Endothelial cell of umbilical vein (primary cell): ENCODE measurements around the gene EPO. TPM values are rescaled to one million over a fixed set of nuclear protein-coding genes. Genes with fewer than 3 reads are reported as not detected.

Experiments
- BruUV-seq: library from RNA; stranded (reverse); fragments of 400-500 nt; replicated peaks from 2 replicates; lab custom pipeline; 2021; lab: Mats Ljungman, UMichigan
- CTCF ChIA-PET: fragments of 300-600, 350-600 bp; sonication (Branson Sonifier 250); formaldehyde crosslinking; loops from one replicate; lab custom pipeline; 2021; ENCODE audit warnings: antibody characterized with exemption, inconsistent platforms; lab: Charles Lee
- POLR2A ChIA-PET: fragments of 300-600, 350-600 bp; sonication (Branson Sonifier 250); formaldehyde crosslinking; loops from one replicate; lab custom pipeline; 2021; ENCODE audit warnings: antibody characterized with exemption, inconsistent platforms; lab: Charles Lee
- DNase-seq: peaks from one replicate; pipeline ENCODE4 v3.0.0-alpha.2; 2011; ENCODE audit warnings: low read depth, low spot score
- FAIRE-seq: peaks from 2 replicates; lab custom pipeline; 2011; peaks lifted over from hg19 to GRCh38; lab: Jason Lieb, UNC
- H2AFZ ChIP-seq: 2 replicates; pipeline ENCODE4 v1.6.0; 2012; ENCODE audit warnings: low read depth, low read length, control low read depth, inconsistent platforms
- H3K27ac ChIP-seq: 2 replicates; pipeline ENCODE4 v1.5.1; 2011; ENCODE audit warnings: low read depth, mild to moderate bottlenecking, control low read depth, low read length, moderate library complexity; ENCODE audit not compliant: insufficient read depth
- H3K27me3 ChIP-seq, 2 experiments: 2 replicates each; pipeline versions ENCODE4 v1.6.0 to v1.6.1; 2011; ENCODE audit warnings: low read length in 2 of 2, mixed read lengths in 1 of 2; ENCODE audit not compliant: control insufficient read depth in 2 of 2, insufficient read depth in 2 of 2
- H3K36me3 ChIP-seq, 2 experiments: 2 replicates in 1 of 2; 3 replicates in 1 of 2; pipeline ENCODE4 v1.5.1; 2011; ENCODE audit warnings: low read length in 2 of 2, mild to moderate bottlenecking in 1 of 2, moderate library complexity in 1 of 2; ENCODE audit not compliant: control insufficient read depth in 2 of 2, insufficient read depth in 2 of 2; ENCODE audit errors: extremely low read depth in 1 of 2
- H3K4me1 ChIP-seq: 3 replicates; pipeline ENCODE4 v1.5.1; 2011; ENCODE audit warnings: mild to moderate bottlenecking, low read length; ENCODE audit not compliant: control insufficient read depth, insufficient read depth; ENCODE audit errors: extremely low read depth
- H3K4me2 ChIP-seq: 2 replicates; pipeline ENCODE4 v1.6.1; 2011; ENCODE audit warnings: low read length, control low read depth, mixed read lengths; ENCODE audit not compliant: insufficient read depth
- H3K4me3 ChIP-seq, 3 experiments: fragments of 200-600 bp in 1 of 3; sonication (generic), shearing (Covaris generic) in 1 of 3; replicated peaks in 1 of 3; 2 replicates each; pipeline ENCODE4 v1.5.1; 2011 to 2016; ENCODE audit warnings: control low read depth in 3 of 3, low read length in 3 of 3, mild to moderate bottlenecking in 2 of 3, inconsistent platforms in 1 of 3, low read depth in 1 of 3, moderate library complexity in 1 of 3; ENCODE audit not compliant: insufficient read depth in 1 of 3
- H3K79me2 ChIP-seq: 2 replicates; pipeline ENCODE4 v1.6.0; 2012; ENCODE audit warnings: low read length, inconsistent platforms; ENCODE audit not compliant: control insufficient read depth, insufficient read depth
- H3K9ac ChIP-seq: replicated peaks from 2 replicates; pipeline ENCODE3; 2011; ENCODE audit warnings: low read length, control low read depth; ENCODE audit not compliant: insufficient read depth; ENCODE audit errors: extremely low read depth
- H3K9me1 ChIP-seq: replicated peaks from 3 replicates; pipeline ENCODE4 v1.6.0; 2011; ENCODE audit warnings: mild to moderate bottlenecking, low read length; ENCODE audit not compliant: control insufficient read depth, insufficient read depth; ENCODE audit errors: extremely low read depth
- H3K9me3 ChIP-seq: replicated peaks from 2 replicates; pipeline ENCODE4 v1.5.1; 2012; ENCODE audit warnings: low read length, inconsistent platforms; ENCODE audit not compliant: control insufficient read depth, insufficient read depth
- H4K20me1 ChIP-seq: replicated peaks from 2 replicates; pipeline ENCODE3; 2011; ENCODE audit warnings: mild to moderate bottlenecking, low read length; ENCODE audit not compliant: control insufficient read depth, insufficient read depth; ENCODE audit errors: extremely low read depth
- EZH2 ChIP-seq: IDR thresholded peaks from 2 replicates; pipeline ENCODE4 v1.6.1; 2012; ENCODE audit warnings: borderline replicate concordance, low read depth, mild to moderate bottlenecking, moderate library complexity, low read length, inconsistent platforms; ENCODE audit not compliant: severe bottlenecking
- FOS ChIP-seq: IDR thresholded peaks from 2 replicates; pipeline ENCODE4 v1.6.1; 2011; ENCODE audit warnings: mild to moderate bottlenecking, low read length, moderate library complexity, borderline replicate concordance; ENCODE audit not compliant: insufficient read depth
- GATA2 ChIP-seq: IDR thresholded peaks from 2 replicates; pipeline ENCODE4 v1.7.0; 2011; ENCODE audit warnings: low read depth, mild to moderate bottlenecking, moderate library complexity, mixed read lengths, low read length; ENCODE audit not compliant: insufficient read length, insufficient read depth
- JUN ChIP-seq: IDR thresholded peaks from 2 replicates; pipeline ENCODE4 v1.6.1; 2011; ENCODE audit warnings: borderline replicate concordance, low read depth; ENCODE audit not compliant: insufficient read length, insufficient read depth
- MYC ChIP-seq: IDR thresholded peaks from one replicate; pipeline ENCODE4 v1.6.1; 2011; ENCODE audit warnings: mild to moderate bottlenecking, low read depth, low read length
- POLR2A ChIP-seq: IDR thresholded peaks from 2 replicates; pipeline ENCODE4 v1.6.1; 2012; ENCODE audit warnings: low read depth, mild to moderate bottlenecking, control low read depth, low read length
- POLR2AphosphoS5 ChIP-seq: IDR thresholded peaks from 2 replicates; pipeline ENCODE4 v1.6.1; 2012; ENCODE audit warnings: low read depth, mild to moderate bottlenecking, control low read depth, low read length, moderate library complexity; ENCODE audit not compliant: insufficient read depth
- dilution Hi-C: fragments of 300-500 bp; cut with MboI; formaldehyde crosslinking; loops from one replicate; pipeline ENCODE4 v1.15.0; 2019; ENCODE audit warnings: low sequenced_read_pairs; ENCODE audit not compliant: extremely low pct_ligation_motif_present
- intact Hi-C: fragments of 100-400 bp; cut with micrococcal nuclease; formaldehyde crosslinking; loops from one replicate; pipeline ENCODE4 v1.10.0; 2022
- polyA plus RNA-seq, 4 experiments: library from polyadenylated mRNA; depleted of rRNA in 3 of 4; stranded (reverse) in 3 of 4; unstranded in 1 of 4; fragments of >200 nt; gene quantifications; 2 replicates each; pipeline versions ENCODE4 v1.2.1 to v1.2.3, GENCODE V29; 2011 to 2012; ENCODE audit warnings: missing spikeins in 1 of 4
- total RNA-seq: library from RNA; stranded (reverse); gene quantifications from 2 replicates; pipeline ENCODE4 v1.2.3, GENCODE V29; 2021
- TF ChIP-seq, protein P1 (sequence below): IDR thresholded peaks from 2 replicates; pipeline ENCODE4 v1.6.1; 2011; ENCODE audit not compliant: insufficient read depth, insufficient read length
- TF ChIP-seq, protein P2 (sequence below), 2 donors: IDR thresholded peaks; 1 replicate in 1 of 2; 2 replicates in 1 of 2; pipeline ENCODE4 v1.5.1; 2011; ENCODE audit warnings: low read length in 2 of 2, mild to moderate bottlenecking in 2 of 2, moderate library complexity in 2 of 2, control low read depth in 1 of 2, inconsistent platforms in 1 of 2, low read depth in 1 of 2; ENCODE audit not compliant: insufficient read depth in 1 of 2; ENCODE audit errors: extremely low read depth in 1 of 2

EPO gene
- total and polyA plus RNA-seq, 2 donors (not counting 3 experiments of a cell fraction or from before 2014, with no cell fraction given) = not detected

DNA sequence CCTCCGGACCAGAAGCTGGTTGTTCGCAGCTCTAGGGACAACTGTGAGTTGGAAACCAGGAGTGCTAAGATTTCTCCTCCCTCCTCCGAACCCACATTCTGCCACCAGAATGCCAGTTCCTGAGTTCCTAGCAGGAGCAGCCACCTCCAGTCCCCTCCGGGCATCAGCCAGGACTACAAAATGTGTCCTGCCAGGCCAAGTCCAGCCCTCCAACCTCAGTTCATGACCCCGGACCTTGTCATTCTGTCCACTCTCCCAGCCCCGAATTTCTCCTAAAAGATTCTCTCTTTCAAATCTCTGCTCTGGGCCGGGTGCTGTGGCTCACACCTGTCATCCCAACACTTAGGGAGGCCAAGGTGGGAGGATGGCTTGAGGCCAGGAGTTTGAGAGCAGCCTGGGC, 15.5 kb downstream of the EPO start:
- H3K4me1 ChIP-seq = no peaks in the 10 kb centered on the region
- no peaks in the 10 kb centered on the region for H3K36me3 ChIP-seq
- FAIRE-seq (no peak), DNase-seq (no peak)
- ChIA-PET CTCF (interaction anchor here (0.9 to 1.4 kb wide), 2 partner anchors 10 to 116 kb away, joined by 3 to 4 read pairs; no protein-coding TSS in a partner anchor), POLR2A (interaction anchor here (0.7 kb wide), 2 partner anchors 64 to 163 kb away, joined by 3 read pairs; no protein-coding TSS in a partner anchor)
- no peak overlapping the region for H3K9ac ChIP-seq
- H3K9me3 ChIP-seq = no peaks in the 10 kb centered on the region
- peaks cover 0 to 5% of the 10 kb centered on the region in 2 experiments for H3K27me3 ChIP-seq
- H3K9me1 ChIP-seq = no peaks in the 10 kb centered on the region
- H4K20me1 ChIP-seq = no peaks in the 10 kb centered on the region
- no peaks in the 10 kb centered on the region for H3K79me2 ChIP-seq
- no peak overlapping the region for H3K4me2 ChIP-seq
- dilution Hi-C loops = no loop called here
- no TSS peak for BruUV-seq
- H2AFZ ChIP-seq = no peak overlapping the region
- no peak overlapping the region for H3K27ac ChIP-seq
- H3K4me3 ChIP-seq = no peak overlapping the region
- intact Hi-C loops = no loop called here
- no peak for TF ChIP-seq FOS
- TF ChIP-seq, protein P1, sequence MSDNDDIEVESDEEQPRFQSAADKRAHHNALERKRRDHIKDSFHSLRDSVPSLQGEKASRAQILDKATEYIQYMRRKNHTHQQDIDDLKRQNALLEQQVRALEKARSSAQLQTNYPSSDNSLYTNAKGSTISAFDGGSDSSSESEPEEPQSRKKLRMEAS = no peak
- TF ChIP-seq POLR2A = no peak
- no peak for TF ChIP-seq MYC
- no peak for TF ChIP-seq EZH2
- TF ChIP-seq JUN = no peak
- TF ChIP-seq, protein P2, sequence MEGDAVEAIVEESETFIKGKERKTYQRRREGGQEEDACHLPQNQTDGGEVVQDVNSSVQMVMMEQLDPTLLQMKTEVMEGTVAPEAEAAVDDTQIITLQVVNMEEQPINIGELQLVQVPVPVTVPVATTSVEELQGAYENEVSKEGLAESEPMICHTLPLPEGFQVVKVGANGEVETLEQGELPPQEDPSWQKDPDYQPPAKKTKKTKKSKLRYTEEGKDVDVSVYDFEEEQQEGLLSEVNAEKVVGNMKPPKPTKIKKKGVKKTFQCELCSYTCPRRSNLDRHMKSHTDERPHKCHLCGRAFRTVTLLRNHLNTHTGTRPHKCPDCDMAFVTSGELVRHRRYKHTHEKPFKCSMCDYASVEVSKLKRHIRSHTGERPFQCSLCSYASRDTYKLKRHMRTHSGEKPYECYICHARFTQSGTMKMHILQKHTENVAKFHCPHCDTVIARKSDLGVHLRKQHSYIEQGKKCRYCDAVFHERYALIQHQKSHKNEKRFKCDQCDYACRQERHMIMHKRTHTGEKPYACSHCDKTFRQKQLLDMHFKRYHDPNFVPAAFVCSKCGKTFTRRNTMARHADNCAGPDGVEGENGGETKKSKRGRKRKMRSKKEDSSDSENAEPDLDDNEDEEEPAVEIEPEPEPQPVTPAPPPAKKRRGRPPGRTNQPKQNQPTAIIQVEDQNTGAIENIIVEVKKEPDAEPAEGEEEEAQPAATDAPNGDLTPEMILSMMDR (IDR thresholded peaks at IDR 0.05; ENCODE audit: extremely low read depth in 1 of 2, insufficient read depth in 1 of 2, low read depth in 1 of 2, low read length in 2 of 2) = no peak
- TF ChIP-seq POLR2AphosphoS5 = no peak
- no peak for TF ChIP-seq GATA2
